HG02938 (cell line): ENCODE results near the gene OLFM1.

Source experiments
- ATAC-seq: cut with Tn5 transposase; IDR thresholded peaks from one replicate; pipeline ENCODE4 v1.9.1; 2021; ENCODE audit warnings: mild to moderate bottlenecking, moderate library complexity; ENCODE audit not compliant: unreplicated experiment

The OLFM1 gene

DNA sequence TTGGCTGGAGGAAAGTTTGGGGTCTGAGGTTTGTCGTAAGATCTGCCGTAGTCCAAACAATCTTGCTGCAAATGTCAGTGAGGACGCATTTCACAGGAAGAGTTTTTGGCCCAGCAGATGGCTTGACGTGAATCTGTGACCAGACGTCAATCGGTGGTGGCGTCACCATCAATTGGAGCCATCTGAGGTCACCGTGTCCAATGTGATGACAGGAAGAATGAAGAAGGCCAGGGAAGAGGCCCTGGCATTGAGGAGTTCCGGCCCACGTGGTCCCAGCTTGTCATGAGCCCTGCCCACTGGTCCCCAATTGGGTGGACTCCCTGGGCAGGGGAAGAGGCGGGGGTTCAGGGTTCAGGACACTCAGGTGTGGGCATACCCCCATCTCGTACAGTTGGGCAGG, 79.9 kb downstream of the OLFM1 start:
- ATAC-seq: no peak

DNA sequence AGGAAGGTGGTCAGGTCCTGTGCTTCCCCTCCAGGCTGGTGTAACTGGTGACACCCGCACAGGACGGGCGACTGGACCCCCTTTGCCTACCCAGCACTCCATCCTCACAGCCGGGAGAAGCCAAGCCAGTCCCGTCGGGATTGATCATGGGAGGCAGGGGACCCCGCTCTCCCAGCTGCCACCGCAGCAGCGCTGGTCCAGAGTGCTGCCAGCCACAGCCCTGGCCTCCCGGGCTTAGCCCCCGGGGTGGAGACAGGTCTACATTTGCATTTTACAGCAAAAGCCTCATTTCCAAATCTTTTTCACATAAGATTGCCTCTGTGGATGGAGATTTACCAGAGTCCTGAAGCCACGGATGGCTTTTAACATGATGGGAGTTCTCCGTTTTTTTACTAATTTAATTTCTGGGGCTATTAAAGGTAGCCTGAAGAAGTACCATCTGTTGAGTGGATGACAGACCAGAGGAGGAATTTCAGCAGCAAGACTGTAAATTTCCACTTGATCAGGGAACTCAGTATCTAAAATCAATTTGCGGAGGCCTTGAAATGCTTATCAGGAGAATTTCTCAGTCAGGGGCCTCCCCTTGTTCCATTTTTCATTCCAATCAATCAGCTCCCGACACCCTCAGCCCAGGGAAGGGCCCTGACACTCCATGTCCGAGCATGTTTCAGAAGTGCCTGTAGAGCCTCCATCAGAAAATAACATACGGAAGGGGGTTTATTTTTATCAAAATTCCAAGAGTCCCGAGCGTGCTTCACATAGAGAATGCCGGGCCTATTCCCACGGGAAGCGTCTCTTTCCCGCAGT, 80.6 kb downstream of the OLFM1 start:
- no peak for ATAC-seq

DNA sequence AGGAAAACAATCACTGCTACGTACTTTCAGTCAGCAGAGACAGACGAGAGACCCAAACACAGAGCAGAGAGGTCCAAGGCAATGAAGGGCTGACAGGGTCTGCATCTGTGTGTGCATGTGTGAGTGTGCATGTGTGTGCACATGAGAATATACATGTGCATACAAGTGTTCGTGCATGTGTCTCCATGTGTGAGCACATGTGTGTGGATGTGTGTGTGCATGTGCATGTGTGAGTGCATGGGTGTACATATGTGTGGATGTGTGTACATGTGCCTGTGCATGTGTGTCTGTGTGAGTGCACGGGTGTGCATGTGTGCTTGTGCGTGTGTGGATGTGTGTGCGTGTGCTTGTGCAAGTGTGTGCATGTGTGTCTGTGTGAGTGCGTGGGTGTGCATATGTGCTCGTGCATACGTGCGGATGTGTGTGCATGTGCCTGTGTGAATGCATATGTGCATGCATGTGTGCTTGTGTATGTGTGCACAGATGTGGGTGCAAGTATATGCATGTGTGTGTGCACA, 82.3 kb downstream of the OLFM1 start:
- no peak for ATAC-seq

DNA sequence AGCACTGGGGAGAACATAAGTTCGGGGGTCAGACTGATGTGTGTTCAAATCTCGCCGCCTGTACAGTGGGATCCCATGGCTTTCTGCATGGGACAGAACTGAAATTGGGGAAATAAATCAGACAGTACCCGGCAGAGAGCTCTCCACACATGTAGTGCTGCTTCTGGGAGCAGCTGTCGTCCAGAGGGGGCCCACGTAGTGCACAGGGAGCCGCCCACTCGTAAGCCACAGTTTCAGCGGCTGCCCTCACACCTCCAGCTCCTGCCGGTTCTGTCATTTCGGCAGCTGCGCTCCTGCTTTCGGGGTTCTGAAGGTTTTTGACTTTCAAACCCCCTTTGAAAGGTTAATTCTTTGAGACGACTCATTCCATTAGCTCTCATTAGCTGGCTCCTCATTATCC, 83.1 kb downstream of the OLFM1 start:
- ATAC-seq: no peak
